ENCODE measurements around the gene KRT77.

KRT77 gene

GRCh38 chr12:52691076-52691840, 12.1 kb downstream of the KRT77 start:
- peak overlapping the region; percentile 38 for H3K4me3 ChIP-seq (ENCODE audit: low read length)
- peaks cover 27% of the 10 kb centered on the region for H3K27me3 ChIP-seq (ENCODE audit: control insufficient read depth, insufficient read depth, low read length)
- no peak overlapping the region for H3K9ac ChIP-seq (ENCODE audit: low read length)
- no peaks in the 10 kb centered on the region for H3K36me3 ChIP-seq (ENCODE audit: control insufficient read depth, low read depth, low read length)
- no peaks in the 10 kb centered on the region for H3K9me3 ChIP-seq (ENCODE audit: control insufficient read depth, low read depth, low read length)
- H3K27ac ChIP-seq (ENCODE audit: low read length) = no peak overlapping the region
- peaks cover 6% of the 10 kb centered on the region for H3K4me1 ChIP-seq (ENCODE audit: control insufficient read depth, low read depth, low read length)

GRCh38 chr12:52690351-52691075, 12.8 kb downstream of the KRT77 start:
- H3K4me1 ChIP-seq (ENCODE audit: control insufficient read depth, low read depth, low read length) = peaks cover 6% of the 10 kb centered on the region
- peaks cover 27% of the 10 kb centered on the region for H3K27me3 ChIP-seq (ENCODE audit: control insufficient read depth, insufficient read depth, low read length)
- peak overlapping the region; percentile 38 for H3K4me3 ChIP-seq (ENCODE audit: low read length)
- H3K9me3 ChIP-seq (ENCODE audit: control insufficient read depth, low read depth, low read length) = no peaks in the 10 kb centered on the region
- no peak overlapping the region for H3K27ac ChIP-seq (ENCODE audit: low read length)
- no peak overlapping the region for H3K9ac ChIP-seq (ENCODE audit: low read length)
- no peaks in the 10 kb centered on the region for H3K36me3 ChIP-seq (ENCODE audit: control insufficient read depth, low read depth, low read length)

DNA sequence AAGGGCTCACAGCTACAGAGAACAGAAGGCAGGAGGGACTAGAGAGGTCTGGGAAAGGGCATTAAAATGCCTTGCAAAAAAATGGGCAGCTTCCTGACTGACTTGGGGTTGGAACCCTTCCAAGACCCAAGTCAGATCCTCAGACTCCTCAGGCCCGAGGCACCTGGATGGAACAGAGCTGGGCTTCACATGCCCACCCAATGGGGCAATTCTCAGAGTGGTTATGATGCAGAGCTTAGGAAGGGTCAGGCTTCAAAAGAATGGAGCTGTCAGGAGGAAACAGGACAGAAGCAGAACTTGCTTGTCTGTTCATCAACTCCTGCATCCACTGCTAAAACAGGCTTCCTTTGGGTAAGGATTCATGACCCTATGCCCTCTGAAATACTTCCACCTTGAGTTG, 13.4 kb downstream of the KRT77 start:
- peaks cover 6% of the 10 kb centered on the region for H3K4me1 ChIP-seq (ENCODE audit: control insufficient read depth, low read depth, low read length)
- H3K9ac ChIP-seq (ENCODE audit: low read length) = no peak overlapping the region
- no peak overlapping the region for H3K4me3 ChIP-seq (ENCODE audit: low read length)
- H3K9me3 ChIP-seq (ENCODE audit: control insufficient read depth, low read depth, low read length) = no peaks in the 10 kb centered on the region
- no peaks in the 10 kb centered on the region for H3K36me3 ChIP-seq (ENCODE audit: control insufficient read depth, low read depth, low read length)
- no peak overlapping the region for H3K27ac ChIP-seq (ENCODE audit: low read length)
- peaks cover 27% of the 10 kb centered on the region for H3K27me3 ChIP-seq (ENCODE audit: control insufficient read depth, insufficient read depth, low read length)

- peaks cover 27% of the 10 kb centered on the region for H3K27me3 ChIP-seq (ENCODE audit: control insufficient read depth, insufficient read depth, low read length)
- H3K4me1 ChIP-seq (ENCODE audit: control insufficient read depth, low read depth, low read length) = peaks cover 6% of the 10 kb centered on the region
- no peaks in the 10 kb centered on the region for H3K9me3 ChIP-seq (ENCODE audit: control insufficient read depth, low read depth, low read length)
- no peaks in the 10 kb centered on the region for H3K36me3 ChIP-seq (ENCODE audit: control insufficient read depth, low read depth, low read length)
- H3K27ac ChIP-seq (ENCODE audit: low read length) = no peak overlapping the region
- no peak overlapping the region for H3K9ac ChIP-seq (ENCODE audit: low read length)
- no peak overlapping the region for H3K4me3 ChIP-seq (ENCODE audit: low read length)
These were observed 14.1 kb downstream of the KRT77 start for GRCh38 chr12:52689239-52689638.

DNA sequence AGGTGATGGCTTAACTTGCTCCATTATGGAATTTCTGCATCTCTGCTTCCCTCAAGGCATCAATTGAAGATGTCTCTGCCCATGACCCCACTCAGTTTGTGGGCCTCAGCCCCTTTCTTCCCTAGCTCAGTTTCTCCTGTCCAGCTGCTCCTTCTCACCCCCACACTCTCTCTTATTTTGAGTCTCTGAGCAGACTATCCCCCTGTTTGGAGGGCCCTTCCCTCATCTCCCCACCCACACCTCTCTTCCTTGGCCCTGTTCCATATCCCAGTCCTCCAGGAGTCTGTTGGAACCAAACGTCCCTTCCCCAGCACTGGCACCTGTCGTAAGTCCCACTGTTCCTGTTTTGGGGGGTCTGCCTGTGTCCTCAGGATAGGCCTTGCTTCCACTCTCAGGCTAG, 14.8 kb downstream of the KRT77 start:
- Histone ChIP-seq H3K9ac (ENCODE audit: low read length) (no peak overlapping the region), H3K27me3 (ENCODE audit: control insufficient read depth, insufficient read depth, low read length) (peaks cover 27% of the 10 kb centered on the region), H3K36me3 (ENCODE audit: control insufficient read depth, low read depth, low read length) (no peaks in the 10 kb centered on the region), H3K9me3 (ENCODE audit: control insufficient read depth, low read depth, low read length) (no peaks in the 10 kb centered on the region), H3K4me1 (ENCODE audit: control insufficient read depth, low read depth, low read length) (peaks cover 6% of the 10 kb centered on the region), H3K27ac (ENCODE audit: low read length) (no peak overlapping the region), H3K4me3 (ENCODE audit: low read length) (no peak overlapping the region)

- Histone ChIP-seq H3K9me3 (ENCODE audit: control insufficient read depth, low read depth, low read length) (no peaks in the 10 kb centered on the region), H3K4me1 (ENCODE audit: control insufficient read depth, low read depth, low read length) (peaks cover 6% of the 10 kb centered on the region), H3K27me3 (ENCODE audit: control insufficient read depth, insufficient read depth, low read length) (peaks cover 27% of the 10 kb centered on the region), H3K9ac (ENCODE audit: low read length) (no peak overlapping the region), H3K36me3 (ENCODE audit: control insufficient read depth, low read depth, low read length) (no peaks in the 10 kb centered on the region), H3K27ac (ENCODE audit: low read length) (no peak overlapping the region), H3K4me3 (ENCODE audit: low read length) (no peak overlapping the region)
These were observed 15.6 kb downstream of the KRT77 start for GRCh38 chr12:52687497-52688385.

DNA sequence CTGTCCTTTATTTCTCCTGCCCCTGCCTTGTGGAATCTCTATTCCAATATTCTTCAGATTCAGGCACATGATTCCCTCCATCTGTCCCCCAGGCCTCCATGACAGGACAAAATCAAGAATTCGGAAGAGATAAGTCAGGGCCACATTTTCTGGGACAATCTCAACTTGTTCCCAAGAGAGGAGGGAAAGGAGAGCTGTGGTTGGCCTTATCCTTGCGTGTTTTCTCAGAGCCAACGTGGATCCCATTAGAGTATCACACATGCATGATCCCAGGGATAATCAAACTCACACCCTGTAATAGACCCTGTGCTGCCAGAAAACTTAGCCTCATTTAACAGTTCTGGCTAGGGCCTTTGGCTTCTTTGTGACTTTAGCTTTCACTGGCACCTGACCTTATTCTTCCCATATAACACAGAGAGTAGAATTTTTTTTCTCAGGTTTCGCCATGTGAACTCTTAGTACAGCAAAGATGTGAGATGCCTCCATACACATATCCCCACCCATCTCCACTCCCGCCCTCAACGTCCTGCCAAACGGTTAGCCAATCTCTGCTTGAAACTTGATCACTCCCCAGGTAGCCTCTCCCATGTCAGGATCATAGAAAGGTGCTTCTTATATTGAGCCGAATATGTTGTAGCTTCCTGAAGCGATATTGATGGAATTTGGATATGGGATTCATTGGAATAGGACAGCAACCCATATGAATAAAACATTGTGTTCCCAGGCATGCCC, 16.4 kb downstream of the KRT77 start:
- Histone ChIP-seq H3K9ac (ENCODE audit: low read length) (no peak overlapping the region), H3K9me3 (ENCODE audit: control insufficient read depth, low read depth, low read length) (no peaks in the 10 kb centered on the region), H3K36me3 (ENCODE audit: control insufficient read depth, low read depth, low read length) (no peaks in the 10 kb centered on the region), H3K4me1 (ENCODE audit: control insufficient read depth, low read depth, low read length) (peaks cover 6% of the 10 kb centered on the region), H3K27me3 (ENCODE audit: control insufficient read depth, insufficient read depth, low read length) (peaks cover 24% of the 10 kb centered on the region), H3K4me3 (ENCODE audit: low read length) (no peak overlapping the region), H3K27ac (ENCODE audit: low read length) (no peak overlapping the region)

GRCh38 chr12:52686063-52686462, 17.3 kb downstream of the KRT77 start:
- H3K27ac ChIP-seq (ENCODE audit: low read length) = no peak overlapping the region
- H3K4me1 ChIP-seq (ENCODE audit: control insufficient read depth, low read depth, low read length) = peaks cover 6% of the 10 kb centered on the region
- H3K36me3 ChIP-seq (ENCODE audit: control insufficient read depth, low read depth, low read length) = no peaks in the 10 kb centered on the region
- peaks cover 16% of the 10 kb centered on the region for H3K27me3 ChIP-seq (ENCODE audit: control insufficient read depth, insufficient read depth, low read length)
- H3K9me3 ChIP-seq (ENCODE audit: control insufficient read depth, low read depth, low read length) = no peaks in the 10 kb centered on the region
- no peak overlapping the region for H3K4me3 ChIP-seq (ENCODE audit: low read length)
- no peak overlapping the region for H3K9ac ChIP-seq (ENCODE audit: low read length)

DNA sequence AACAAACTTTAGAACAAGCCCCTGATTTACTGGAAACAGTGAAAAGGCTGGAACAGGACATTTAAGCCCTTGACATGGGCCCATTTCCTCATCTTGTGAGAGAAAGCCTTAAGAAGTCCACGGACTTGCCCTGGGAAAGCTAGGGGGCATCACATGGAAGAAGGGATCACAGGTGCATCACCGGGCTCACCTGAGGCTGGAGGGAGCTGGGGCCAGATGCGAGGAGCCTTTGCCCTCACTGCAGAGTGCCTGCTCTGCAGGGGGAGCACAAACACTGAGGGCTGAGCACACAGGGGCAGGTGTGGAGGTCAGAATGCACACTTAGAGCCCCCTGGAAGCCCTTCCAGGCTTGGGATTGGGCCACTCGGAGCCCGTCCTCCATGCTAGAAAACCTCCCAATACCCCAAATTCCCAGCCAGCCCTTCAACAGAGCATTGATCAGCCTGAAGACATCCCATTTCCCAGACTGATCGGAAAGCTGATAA, 17.9 kb downstream of the KRT77 start:
- Histone ChIP-seq H3K4me1 (ENCODE audit: control insufficient read depth, low read depth, low read length) (peaks cover 1% of the 10 kb centered on the region), H3K9ac (ENCODE audit: low read length) (no peak overlapping the region), H3K27ac (ENCODE audit: low read length) (no peak overlapping the region), H3K27me3 (ENCODE audit: control insufficient read depth, insufficient read depth, low read length) (peaks cover 10% of the 10 kb centered on the region), H3K4me3 (ENCODE audit: low read length) (no peak overlapping the region), H3K36me3 (ENCODE audit: control insufficient read depth, low read depth, low read length) (no peaks in the 10 kb centered on the region), H3K9me3 (ENCODE audit: control insufficient read depth, low read depth, low read length) (no peaks in the 10 kb centered on the region)

DNA sequence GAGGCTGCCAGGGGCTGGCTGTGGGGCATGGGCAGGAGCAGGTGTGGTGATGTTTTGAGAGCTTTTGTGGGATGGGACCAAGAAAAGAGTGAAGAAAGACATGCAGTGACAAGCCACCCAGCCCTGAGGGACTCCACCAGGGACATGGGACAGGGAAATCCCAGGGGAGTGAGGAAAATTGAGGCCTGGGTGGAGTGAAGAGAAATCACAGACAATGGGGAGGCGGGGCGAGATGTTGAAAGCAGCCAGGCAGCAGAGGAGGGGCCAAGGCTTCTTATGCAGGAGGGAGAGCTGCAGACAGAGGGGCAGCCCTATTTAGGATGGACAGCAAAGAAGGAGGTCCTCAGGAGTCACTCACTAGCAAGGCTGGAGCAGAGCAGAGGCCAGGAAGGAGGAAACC, 18.9 kb downstream of the KRT77 start:
- H3K27ac ChIP-seq (ENCODE audit: low read length) = no peak overlapping the region
- H3K36me3 ChIP-seq (ENCODE audit: control insufficient read depth, low read depth, low read length) = no peaks in the 10 kb centered on the region
- H3K9ac ChIP-seq (ENCODE audit: low read length) = no peak overlapping the region
- H3K4me1 ChIP-seq (ENCODE audit: control insufficient read depth, low read depth, low read length) = no peaks in the 10 kb centered on the region
- no peaks in the 10 kb centered on the region for H3K27me3 ChIP-seq (ENCODE audit: control insufficient read depth, insufficient read depth, low read length)
- no peak overlapping the region for H3K4me3 ChIP-seq (ENCODE audit: low read length)
- no peaks in the 10 kb centered on the region for H3K9me3 ChIP-seq (ENCODE audit: control insufficient read depth, low read depth, low read length)
